A673 (cell line): ENCODE data around the gene PMFBP1. TPM values are rescaled to one million over a fixed set of nuclear protein-coding genes. Genes with fewer than 3 reads are reported as not detected.

Experiments
- BruUV-seq: library from RNA; stranded (reverse); fragments of 400-500 nt; replicated peaks from 2 replicates; lab custom pipeline; 2021; lab: Mats Ljungman, UMichigan
- CTCF ChIA-PET: fragments of 300-600 bp; sonication (Branson Sonifier 250); formaldehyde crosslinking; loops from one replicate; lab custom pipeline; 2022; ENCODE audit warnings: antibody characterized with exemption; lab: Charles Lee
- POLR2A ChIA-PET: fragments of 300-600 bp; sonication (Branson Sonifier 250); formaldehyde crosslinking; loops from one replicate; lab custom pipeline; 2022; ENCODE audit warnings: antibody characterized with exemption; ENCODE audit not compliant: low non-redundant PET; lab: Charles Lee
- DNase-seq: peaks from one replicate; pipeline ENCODE4 v3.0.0-alpha.2; 2015; ENCODE audit warnings: low spot score
- H3K27ac ChIP-seq: fragments of 200-600 bp; sonication (generic); 2 replicates; pipeline ENCODE4 v1.5.1; 2016; ENCODE audit warnings: mixed run types, low read depth, mild to moderate bottlenecking, mixed read lengths, antibody characterized with exemption, low read length; ENCODE audit not compliant: poor library complexity, severe bottlenecking
- H3K27me3 ChIP-seq: fragments of 200-600 bp; sonication (generic); replicated peaks from 2 replicates; pipeline ENCODE4 v1.6.1; 2017; ENCODE audit warnings: mixed run types, low read depth, mild to moderate bottlenecking, mixed read lengths, antibody characterized with exemption, low read length; ENCODE audit not compliant: insufficient read depth, poor library complexity
- H3K36me3 ChIP-seq: fragments of 200-600 bp; sonication (generic); 2 replicates; pipeline ENCODE4 v1.6.1; 2016; ENCODE audit warnings: mixed run types, mild to moderate bottlenecking, mixed read lengths, antibody characterized with exemption, low read length; ENCODE audit not compliant: insufficient read depth, poor library complexity, severe bottlenecking
- H3K4me1 ChIP-seq: fragments of 200-600 bp; sonication (generic); 2 replicates; pipeline ENCODE4 v1.6.1; 2017; ENCODE audit warnings: mixed run types, mild to moderate bottlenecking, mixed read lengths, antibody characterized with exemption, low read length; ENCODE audit not compliant: insufficient read depth, poor library complexity, severe bottlenecking
- H3K4me3 ChIP-seq: fragments of 200-600 bp; sonication (generic); 2 replicates; pipeline ENCODE4 v1.5.1; 2016; ENCODE audit warnings: low read depth, mixed run types, mild to moderate bottlenecking, mixed read lengths, low read length; ENCODE audit not compliant: poor library complexity, severe bottlenecking
- H3K9me3 ChIP-seq: fragments of 200-600 bp; sonication (generic); 2 replicates; pipeline ENCODE4 v1.6.1; 2016; ENCODE audit warnings: mixed run types, low read depth, mild to moderate bottlenecking, mixed read lengths, antibody characterized with exemption, low read length; ENCODE audit not compliant: poor library complexity, severe bottlenecking
- CTCF ChIP-seq: fragments of 300-800, 200-600 bp; sonication (generic); conservative IDR thresholded peaks from 2 replicates; pipeline ENCODE4 v1.5.1; 2017; ENCODE audit warnings: low read depth, mild to moderate bottlenecking, antibody characterized with exemption, low read length, moderate library complexity, mixed read lengths
- EZH2 ChIP-seq: fragments of 200-600 bp; sonication (generic); IDR thresholded peaks from 2 replicates; pipeline ENCODE4 v1.6.1; 2017; ENCODE audit warnings: borderline replicate concordance, low read depth, mild to moderate bottlenecking, mixed read lengths, antibody characterized with exemption, low read length; ENCODE audit not compliant: poor library complexity, severe bottlenecking
- intact Hi-C: fragments of 100-400 bp; cut with micrococcal nuclease; formaldehyde crosslinking; loops from one replicate; pipeline ENCODE4 v1.10.0; 2022; ENCODE audit not compliant: unreplicated experiment
- total RNA-seq: library from RNA; stranded (reverse); gene quantifications from 2 replicates; pipeline ENCODE4 v1.2.3, GENCODE V29; 2021

The PMFBP1 gene
- total RNA-seq, 1 experiment from 2014 or later, result 1.2 TPM

- ChIA-PET POLR2A (no interaction called here), CTCF (no interaction called here)
- TF ChIP-seq CTCF, result no peak
- TF ChIP-seq EZH2, result no peak
- H3K4me3 ChIP-seq, result no peak overlapping the region
- no peaks in the 10 kb centered on the region for H3K9me3 ChIP-seq
- intact Hi-C loops, result no loop called here
- H3K27me3 ChIP-seq, result no peaks in the 10 kb centered on the region
- DNase-seq, result peak; percentile 38
- H3K4me1 ChIP-seq, result no peaks in the 10 kb centered on the region
- BruUV-seq, result no TSS peak
- H3K36me3 ChIP-seq, result no peaks in the 10 kb centered on the region
- H3K27ac ChIP-seq, result no peak overlapping the region
These were observed 26.2 kb upstream of the PMFBP1 start for GRCh38 chr16:72198021-72198711.

GRCh38 chr16:72197545-72197944, 25.6 kb upstream of the PMFBP1 start:
- POLR2A ChIA-PET, result no interaction called here
- Histone ChIP-seq H3K9me3 (no peaks in the 10 kb centered on the region), H3K27me3 (no peaks in the 10 kb centered on the region), H3K4me1 (no peaks in the 10 kb centered on the region), H3K27ac (no peak overlapping the region), H3K4me3 (no peak overlapping the region), H3K36me3 (no peaks in the 10 kb centered on the region)
- DNase-seq, result no peak
- intact Hi-C loops, result no loop called here
- BruUV-seq, result no TSS peak
- no peak for TF ChIP-seq CTCF
- no peak for TF ChIP-seq EZH2
- CTCF ChIA-PET, result no interaction called here

- no peaks in the 10 kb centered on the region for H3K36me3 ChIP-seq
- ChIA-PET POLR2A (no interaction called here), CTCF (interaction anchor here (0.5 kb wide), 1 partner anchor 1037 kb away, joined by 3 read pairs; no protein-coding TSS in a partner anchor)
- DNase-seq, result no peak
- TF ChIP-seq EZH2, result no peak
- 0 out of 2 replicates have a peak, but pooled peaks have one; percentile 19 for TF ChIP-seq CTCF
- H3K27me3 ChIP-seq, result no peaks in the 10 kb centered on the region
- intact Hi-C loops, result no loop called here
- H3K27ac ChIP-seq, result no peak overlapping the region
- H3K9me3 ChIP-seq, result no peaks in the 10 kb centered on the region
- no peak overlapping the region for H3K4me3 ChIP-seq
- H3K4me1 ChIP-seq, result no peaks in the 10 kb centered on the region
- no TSS peak for BruUV-seq
These were observed 23.7 kb upstream of the PMFBP1 start for GRCh38 chr16:72195609-72196008.
